ENCODE data around the gene ELP4.

- no peak for TF ChIP-seq CTCF (IDR thresholded peaks at IDR 0.05)
- no peak for TF ChIP-seq POLR2A (IDR thresholded peaks at IDR 0.05)
These were observed 193.4 kb downstream of the ELP4 start for GRCh38 chr11:31702966-31703365.
